Ectodermal cell (in vitro differentiated cells): ENCODE data around the gene DUOXA2.

Experiments
- H3K27ac ChIP-seq: 2 replicates; pipeline ENCODE4 v1.7.0; 2013; ENCODE audit warnings: mild to moderate bottlenecking, low read depth, low read length; ENCODE audit not compliant: insufficient read depth, poor library complexity, severe bottlenecking
- H3K27me3 ChIP-seq: 2 replicates; pipeline ENCODE4 v1.7.0; 2013; ENCODE audit warnings: mild to moderate bottlenecking, low read length; ENCODE audit not compliant: insufficient read depth, control insufficient read depth, poor library complexity, severe bottlenecking
- H3K36me3 ChIP-seq: one replicate; pipeline ENCODE4 v1.7.0; 2013; ENCODE audit warnings: low read length; ENCODE audit not compliant: control insufficient read depth, insufficient read depth
- H3K4me1 ChIP-seq: one replicate; pipeline ENCODE4 v1.7.0; 2013; ENCODE audit warnings: low read length; ENCODE audit not compliant: control insufficient read depth, insufficient read depth
- H3K4me3 ChIP-seq: 2 replicates; pipeline ENCODE4 v1.7.0; 2013; ENCODE audit warnings: low read depth, low read length, control low read depth; ENCODE audit not compliant: insufficient read depth
- H3K9me3 ChIP-seq: 2 replicates; pipeline ENCODE4 v1.7.0; 2013; ENCODE audit warnings: mild to moderate bottlenecking, low read length, moderate library complexity; ENCODE audit not compliant: control insufficient read depth
- WGBS, 2 experiments: methylation state at CpG; one replicate each; pipeline ENCODE4 v1.1.7; 2013; ENCODE audit warnings: missing lambda C conversion rate in 2 of 2; 5-methylcytosine and 5-hydroxymethylcytosine counted together

The DUOXA2 gene

DNA sequence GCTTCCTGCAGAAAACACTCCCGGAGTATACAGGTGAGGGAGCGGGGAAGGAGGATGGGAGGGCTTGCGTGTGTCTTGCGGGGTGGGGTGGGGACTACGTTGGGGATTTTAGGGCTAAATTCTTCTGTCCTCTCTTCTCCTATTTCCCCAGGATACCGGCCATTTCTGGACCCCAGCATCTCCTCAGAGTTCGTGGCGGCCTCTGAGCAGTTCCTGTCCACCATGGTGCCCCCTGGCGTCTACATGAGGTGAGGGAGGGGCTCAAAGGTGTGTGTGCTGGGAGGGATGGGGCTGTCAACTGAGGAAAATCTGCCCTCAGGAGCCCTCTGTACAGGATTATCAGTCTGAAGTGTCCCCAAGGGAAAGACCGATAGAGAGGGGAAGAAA is 22.2 kb downstream of the DUOXA2 start:
- H3K36me3 ChIP-seq = no peaks in the 10 kb centered on the region
- peaks cover 56% of the 10 kb centered on the region for H3K27me3 ChIP-seq
- H3K9me3 ChIP-seq = no peaks in the 10 kb centered on the region
- no peak overlapping the region for H3K4me3 ChIP-seq
- no peak overlapping the region for H3K27ac ChIP-seq
- H3K4me1 ChIP-seq = no peaks in the 10 kb centered on the region
- 33 to 47% methylated on average over 9 to 10 of the region's 10 CpGs for WGBS, 2 experiments

- H3K4me3 ChIP-seq = no peak overlapping the region
- peaks cover 43% of the 10 kb centered on the region for H3K27me3 ChIP-seq
- WGBS, 2 experiments = 93 to 94% methylated on average over 8 of the region's 8 CpGs
- no peaks in the 10 kb centered on the region for H3K4me1 ChIP-seq
- no peak overlapping the region for H3K27ac ChIP-seq
- H3K9me3 ChIP-seq = no peaks in the 10 kb centered on the region
- no peaks in the 10 kb centered on the region for H3K36me3 ChIP-seq
Measured at GRCh38 chr15:45137703-45138102, 23.6 kb downstream of the DUOXA2 start.

DNA sequence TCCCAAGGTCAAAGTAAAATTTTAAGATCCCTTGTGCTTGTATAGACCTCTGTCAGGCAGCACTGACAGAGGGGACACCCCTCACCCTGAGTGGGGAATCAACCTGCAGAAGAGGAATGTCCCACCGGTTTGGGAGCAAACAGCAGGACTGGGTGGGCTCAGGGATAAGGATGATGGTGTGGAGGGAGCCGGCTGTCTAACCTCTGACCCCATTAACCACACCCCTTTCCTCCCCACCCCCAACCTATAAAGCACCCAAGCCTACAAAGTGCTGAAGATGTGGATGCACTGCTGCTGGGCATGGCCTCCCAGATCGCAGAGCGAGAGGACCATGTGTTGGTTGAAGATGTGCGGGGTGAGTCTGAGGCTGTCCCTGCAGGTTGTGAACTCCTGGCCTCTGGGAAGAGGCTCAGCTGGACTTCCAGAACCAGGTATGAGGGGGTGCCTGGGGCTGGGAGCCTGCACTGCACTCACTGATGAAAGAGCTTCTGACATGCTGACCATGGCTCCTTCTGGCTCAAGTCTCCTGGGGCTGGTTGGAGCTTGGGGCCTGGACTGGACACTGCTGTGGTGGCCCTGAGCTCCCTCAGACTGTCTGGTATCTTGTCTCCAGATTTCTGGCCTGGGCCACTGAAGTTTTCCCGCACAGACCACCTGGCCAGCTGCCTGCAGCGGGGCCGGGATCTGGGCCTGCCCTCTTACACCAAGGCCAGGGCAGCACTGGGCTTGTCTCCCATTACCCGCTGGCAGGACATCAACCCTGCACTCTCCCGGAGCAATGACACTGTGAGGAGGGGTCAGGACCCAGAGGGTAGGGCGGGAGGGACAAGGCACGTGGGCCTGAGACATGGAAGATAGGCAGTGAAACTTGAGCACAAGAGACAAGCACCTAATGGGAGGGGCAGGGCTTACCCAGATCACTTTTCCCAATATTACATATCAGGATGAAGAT is 25.0 kb downstream of the DUOXA2 start:
- H3K27ac ChIP-seq = no peak overlapping the region
- peaks cover 29% of the 10 kb centered on the region for H3K27me3 ChIP-seq
- H3K9me3 ChIP-seq = no peaks in the 10 kb centered on the region
- H3K4me1 ChIP-seq = no peaks in the 10 kb centered on the region
- H3K4me3 ChIP-seq = no peak overlapping the region
- WGBS, 2 experiments = 81 to 87% methylated on average over 11 of the region's 12 CpGs
- H3K36me3 ChIP-seq = no peaks in the 10 kb centered on the region

- Histone ChIP-seq H3K4me3 (no peak overlapping the region), H3K27me3 (peaks cover 22% of the 10 kb centered on the region)
- 92 to 95% methylated on average over 6 of the region's 6 CpGs for WGBS, 2 experiments
Measured at GRCh38 chr15:45139770-45140169, 25.6 kb downstream of the DUOXA2 start.

DNA sequence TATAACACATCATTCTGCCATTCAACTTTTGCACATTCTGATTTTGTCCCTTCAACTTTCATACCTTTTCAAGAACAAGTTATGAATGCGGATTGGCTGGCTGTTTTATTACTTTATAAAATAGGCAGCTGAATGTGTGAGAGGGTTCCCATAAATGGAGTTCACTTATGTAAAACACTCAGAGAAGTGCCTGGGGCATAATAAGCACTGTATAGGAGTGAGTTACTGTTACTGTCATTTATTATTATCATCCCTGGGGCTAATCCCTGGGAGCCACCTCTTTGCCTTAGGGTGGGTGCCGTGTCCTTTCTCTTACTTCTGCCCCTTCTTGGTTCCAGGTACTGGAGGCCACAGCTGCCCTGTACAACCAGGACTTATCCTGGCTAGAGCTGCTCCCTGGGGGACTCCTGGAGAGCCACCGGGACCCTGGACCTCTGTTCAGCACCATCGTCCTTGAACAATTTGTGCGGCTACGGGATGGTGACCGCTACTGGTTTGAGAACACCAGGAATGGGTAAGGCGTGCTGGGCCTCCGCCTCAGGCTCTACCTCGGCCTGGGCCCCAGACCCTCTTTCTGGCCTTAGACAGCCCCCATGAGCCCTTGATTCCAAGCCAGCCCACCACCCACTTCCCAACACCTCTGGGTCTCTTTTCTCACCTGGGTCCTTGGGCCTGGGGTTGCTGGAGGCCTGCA is 26.6 kb downstream of the DUOXA2 start:
- Histone ChIP-seq H3K36me3 (no peaks in the 10 kb centered on the region), H3K4me3 (no peak overlapping the region), H3K27me3 (peaks cover 13% of the 10 kb centered on the region), H3K9me3 (no peaks in the 10 kb centered on the region), H3K27ac (no peak overlapping the region), H3K4me1 (no peaks in the 10 kb centered on the region)
- WGBS, 2 experiments = 94% methylated on average over 10 of the region's 10 CpGs

More at GRCh38 chr15:45139770-45140169, 25.6 kb downstream of the DUOXA2 start:
- Histone ChIP-seq H3K36me3 (no peaks in the 10 kb centered on the region), H3K4me1 (no peaks in the 10 kb centered on the region), H3K27ac (no peak overlapping the region), H3K9me3 (no peaks in the 10 kb centered on the region)

- H3K9me3 ChIP-seq = no peaks in the 10 kb centered on the region
- peaks cover 6% of the 10 kb centered on the region for H3K27me3 ChIP-seq
- H3K4me3 ChIP-seq = no peak overlapping the region
- H3K27ac ChIP-seq = no peak overlapping the region
- WGBS, 2 experiments = 80 to 81% methylated on average over 5 of the region's 5 CpGs
- H3K4me1 ChIP-seq = no peaks in the 10 kb centered on the region
- H3K36me3 ChIP-seq = no peaks in the 10 kb centered on the region
Measured at GRCh38 chr15:45141386-45141785, 27.3 kb downstream of the DUOXA2 start.

GRCh38 chr15:45143056-45143455 is 28.9 kb downstream of the DUOXA2 start:
- no peaks in the 10 kb centered on the region for H3K36me3 ChIP-seq
- H3K4me1 ChIP-seq = no peaks in the 10 kb centered on the region
- H3K9me3 ChIP-seq = no peaks in the 10 kb centered on the region
- H3K4me3 ChIP-seq = no peak overlapping the region
- H3K27ac ChIP-seq = no peak overlapping the region
- H3K27me3 ChIP-seq = no peaks in the 10 kb centered on the region
- 82 to 93% methylated on average over 7 of the region's 7 CpGs for WGBS, 2 experiments

DNA sequence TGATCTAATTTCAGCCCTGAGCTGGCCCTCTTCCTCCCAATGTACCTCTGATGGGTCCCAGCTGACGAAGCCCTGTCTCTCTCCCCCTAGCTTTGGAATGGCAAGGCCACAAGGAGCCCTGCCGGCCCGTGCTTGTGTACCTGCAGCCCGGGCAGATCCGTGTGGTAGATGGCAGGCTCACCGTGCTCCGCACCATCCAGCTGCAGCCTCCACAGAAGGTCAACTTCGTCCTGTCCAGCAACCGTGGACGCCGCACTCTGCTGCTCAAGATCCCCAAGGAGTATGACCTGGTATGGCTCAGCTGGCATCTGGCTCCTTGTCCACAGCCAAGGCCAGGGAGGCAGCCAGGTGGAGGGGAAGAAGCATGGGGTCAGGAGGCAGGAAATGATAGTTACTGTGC is 29.8 kb downstream of the DUOXA2 start:
- Histone ChIP-seq H3K9me3 (no peaks in the 10 kb centered on the region), H3K27ac (no peak overlapping the region), H3K27me3 (no peaks in the 10 kb centered on the region), H3K4me1 (no peaks in the 10 kb centered on the region), H3K4me3 (no peak overlapping the region), H3K36me3 (no peaks in the 10 kb centered on the region)
- WGBS, 2 experiments = 91 to 92% methylated on average over 11 of the region's 11 CpGs

GRCh38 chr15:45144775-45145174 is 30.6 kb downstream of the DUOXA2 start:
- no peaks in the 10 kb centered on the region for H3K36me3 ChIP-seq
- H3K9me3 ChIP-seq = no peaks in the 10 kb centered on the region
- H3K27ac ChIP-seq = no peak overlapping the region
- no peaks in the 10 kb centered on the region for H3K4me1 ChIP-seq
- 91 to 94% methylated on average over 9 of the region's 9 CpGs for WGBS, 2 experiments
- H3K4me3 ChIP-seq = no peak overlapping the region
- no peaks in the 10 kb centered on the region for H3K27me3 ChIP-seq

- no peaks in the 10 kb centered on the region for H3K27me3 ChIP-seq
- WGBS, 2 experiments = 91 to 97% methylated on average over 4 of the region's 4 CpGs
- no peaks in the 10 kb centered on the region for H3K36me3 ChIP-seq
- no peaks in the 10 kb centered on the region for H3K4me1 ChIP-seq
- H3K9me3 ChIP-seq = no peaks in the 10 kb centered on the region
- H3K4me3 ChIP-seq = no peak overlapping the region
- no peak overlapping the region for H3K27ac ChIP-seq
Measured at GRCh38 chr15:45146405-45146804, 32.3 kb downstream of the DUOXA2 start.
